Kidney epithelial cell (primary cell): ENCODE results near the gene COPB2. TPM values are rescaled to one million over a fixed set of nuclear protein-coding genes. Genes with fewer than 3 reads are reported as not detected.

Source experiments
- DNase-seq: peaks from one replicate; pipeline ENCODE4 v3.0.0-alpha.2; 2010; ENCODE audit warnings: low read depth
- H3K27me3 ChIP-seq: 2 replicates; pipeline ENCODE4 v1.6.0; 2011; ENCODE audit warnings: low read length; ENCODE audit not compliant: control insufficient read depth, insufficient read depth
- H3K36me3 ChIP-seq: 2 replicates; pipeline ENCODE4 v1.5.1; 2011; ENCODE audit warnings: low read length; ENCODE audit not compliant: control insufficient read depth, insufficient read depth
- H3K4me3 ChIP-seq: 2 replicates; pipeline ENCODE4 v1.5.1; 2011; ENCODE audit warnings: low read depth, mild to moderate bottlenecking, control low read depth, low read length
- CTCF ChIP-seq: IDR thresholded peaks from 2 replicates; pipeline ENCODE4 v1.5.1; 2011; ENCODE audit warnings: mild to moderate bottlenecking, moderate library complexity, low read length, control low read depth, inconsistent platforms; ENCODE audit not compliant: insufficient read depth, poor library complexity, severe bottlenecking
- total RNA-seq: library from RNA; depleted of rRNA; stranded (reverse); fragments of >200 nt; gene quantifications from 2 replicates; pipeline ENCODE4 v1.2.3, GENCODE V29; 2015

COPB2 gene
- total RNA-seq, 1 donor from 2014 or later, result 98.1 TPM

- TF ChIP-seq CTCF, result no peak
- no peak for DNase-seq
Measured at GRCh38 chr3:139318826-139319225, 70.6 kb downstream of the COPB2 start.

GRCh38 chr3:139318431-139318816 is 71.0 kb downstream of the COPB2 start:
- TF ChIP-seq CTCF, result no peak
- no peak overlapping the region for H3K4me3 ChIP-seq
- no peaks in the 10 kb centered on the region for H3K27me3 ChIP-seq
- no peaks in the 10 kb centered on the region for H3K36me3 ChIP-seq
- no peak for DNase-seq

More at GRCh38 chr3:139318826-139319225, 70.6 kb downstream of the COPB2 start:
- H3K36me3 ChIP-seq, result no peaks in the 10 kb centered on the region
- H3K4me3 ChIP-seq, result no peak overlapping the region
- H3K27me3 ChIP-seq, result no peaks in the 10 kb centered on the region

- no peak for TF ChIP-seq CTCF
- no peak for DNase-seq
Measured at GRCh38 chr3:139317660-139318430, 71.6 kb downstream of the COPB2 start.

GRCh38 chr3:139317215-139317614 is 72.2 kb downstream of the COPB2 start:
- DNase-seq, result no peak

More at GRCh38 chr3:139317660-139318430, 71.6 kb downstream of the COPB2 start:
- Histone ChIP-seq H3K27me3 (no peaks in the 10 kb centered on the region), H3K36me3 (no peaks in the 10 kb centered on the region), H3K4me3 (no peak overlapping the region)

GRCh38 chr3:139313921-139314320 is 75.5 kb downstream of the COPB2 start:
- no peak overlapping the region for H3K4me3 ChIP-seq
- no peak for TF ChIP-seq CTCF
- no peak for DNase-seq
- H3K27me3 ChIP-seq, result no peaks in the 10 kb centered on the region
- H3K36me3 ChIP-seq, result no peaks in the 10 kb centered on the region

More at GRCh38 chr3:139317215-139317614, 72.2 kb downstream of the COPB2 start:
- H3K27me3 ChIP-seq, result no peaks in the 10 kb centered on the region
- no peaks in the 10 kb centered on the region for H3K36me3 ChIP-seq
- no peak for TF ChIP-seq CTCF
- H3K4me3 ChIP-seq, result no peak overlapping the region

- H3K4me3 ChIP-seq, result no peak overlapping the region
- TF ChIP-seq CTCF, result no peak
- H3K36me3 ChIP-seq, result no peaks in the 10 kb centered on the region
- H3K27me3 ChIP-seq, result no peaks in the 10 kb centered on the region
- DNase-seq, result no peak
Measured at GRCh38 chr3:139312959-139313358, 76.5 kb downstream of the COPB2 start.
